HG03469 (cell line): Measurements from ENCODE around the gene OAF.

Experiments
- ATAC-seq: cut with Tn5 transposase; IDR thresholded peaks from one replicate; pipeline ENCODE4 v1.9.1; 2021; ENCODE audit warnings: mild to moderate bottlenecking, moderate library complexity, moderate number of reproducible peaks; ENCODE audit not compliant: unreplicated experiment

The OAF gene

DNA sequence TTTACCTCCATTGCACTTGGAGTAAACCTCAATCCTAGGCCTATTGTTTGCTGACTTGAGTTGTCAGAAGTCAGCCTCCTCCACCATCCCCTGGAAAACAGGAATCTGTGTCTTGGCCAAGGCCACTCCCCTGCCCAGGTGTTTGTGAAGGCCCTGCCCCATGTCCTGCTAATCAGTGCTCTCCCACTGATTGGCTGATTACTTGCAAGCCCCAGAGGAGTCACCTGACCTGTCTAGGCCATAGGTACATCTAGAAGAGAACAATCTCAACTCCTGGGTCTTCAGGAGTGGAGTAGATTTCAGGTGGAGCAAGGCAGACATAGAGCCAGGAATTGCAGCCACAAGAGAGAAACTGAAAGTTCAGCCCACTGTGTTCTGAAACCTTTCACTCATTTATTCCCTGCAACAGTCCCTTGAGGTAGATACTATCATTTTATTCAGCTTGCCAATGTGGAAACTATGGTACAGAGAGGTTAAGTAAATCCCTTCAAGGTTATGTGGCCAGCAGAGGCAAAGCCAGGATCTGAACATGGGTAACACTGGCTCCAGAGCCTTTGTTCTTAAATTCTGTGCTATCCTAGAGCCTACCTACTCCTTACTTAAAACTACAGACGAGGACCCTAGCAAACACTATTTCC is 10.4 kb downstream of the OAF start:
- ATAC-seq, result no peak

DNA sequence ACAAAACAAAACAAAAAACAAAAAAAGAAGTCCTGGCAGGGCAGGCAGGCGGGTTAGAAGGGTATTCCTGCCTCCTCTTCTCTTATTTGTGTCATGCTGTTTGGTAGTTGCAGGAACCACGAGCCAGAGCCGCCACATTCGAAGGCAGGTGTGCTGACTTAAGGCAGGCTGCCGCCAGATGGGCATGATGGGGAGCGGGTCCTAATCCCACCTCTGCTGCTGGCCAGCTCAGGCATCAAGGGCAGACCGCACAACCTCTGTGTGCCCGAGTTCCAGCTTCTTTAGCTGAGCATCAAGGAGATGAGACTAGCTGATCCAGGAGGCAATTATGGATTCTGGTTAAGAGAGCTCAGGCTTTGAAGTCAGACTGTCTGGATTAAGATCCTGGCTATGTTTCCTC is 12.1 kb downstream of the OAF start:
- ATAC-seq, result no peak

DNA sequence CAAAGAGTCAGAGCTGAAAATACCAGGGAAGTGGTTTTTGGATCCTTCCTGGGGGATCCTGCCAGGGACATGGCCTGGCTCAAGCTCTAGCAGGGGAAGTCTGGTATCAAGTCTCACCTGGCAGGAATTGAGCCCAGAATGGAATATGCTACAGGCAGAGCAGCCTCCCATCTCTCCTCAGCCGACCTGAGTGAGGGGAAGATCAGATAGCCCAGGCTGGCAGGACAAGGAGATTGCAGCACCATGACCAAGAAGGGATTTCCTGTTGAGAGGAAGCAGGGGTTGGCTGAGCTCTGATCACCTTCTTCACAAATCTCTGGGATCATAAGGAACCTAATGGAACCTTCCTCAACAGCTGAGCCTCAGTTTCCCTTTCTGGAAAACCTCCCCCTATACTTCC is 13.0 kb downstream of the OAF start:
- ATAC-seq, result no peak

DNA sequence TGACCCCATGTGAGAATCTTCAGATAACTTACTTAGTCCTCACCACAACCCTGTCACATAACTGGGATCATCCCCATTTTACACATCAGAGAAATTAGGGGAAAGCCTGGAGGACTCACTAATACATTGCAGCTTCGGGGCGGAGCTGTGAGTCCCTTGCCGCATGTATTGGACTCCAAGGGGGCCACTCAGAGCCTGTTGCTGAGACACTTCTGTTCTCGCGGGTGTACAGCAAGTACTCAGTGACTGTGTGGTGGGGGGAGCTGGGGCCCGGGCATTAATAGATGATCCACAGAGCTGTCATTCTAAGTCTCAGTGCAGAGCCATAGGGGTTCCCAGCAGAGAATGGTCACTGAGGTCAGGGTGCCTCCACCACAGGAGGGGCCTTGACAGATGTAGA is 13.5 kb downstream of the OAF start:
- ATAC-seq, result no peak

DNA sequence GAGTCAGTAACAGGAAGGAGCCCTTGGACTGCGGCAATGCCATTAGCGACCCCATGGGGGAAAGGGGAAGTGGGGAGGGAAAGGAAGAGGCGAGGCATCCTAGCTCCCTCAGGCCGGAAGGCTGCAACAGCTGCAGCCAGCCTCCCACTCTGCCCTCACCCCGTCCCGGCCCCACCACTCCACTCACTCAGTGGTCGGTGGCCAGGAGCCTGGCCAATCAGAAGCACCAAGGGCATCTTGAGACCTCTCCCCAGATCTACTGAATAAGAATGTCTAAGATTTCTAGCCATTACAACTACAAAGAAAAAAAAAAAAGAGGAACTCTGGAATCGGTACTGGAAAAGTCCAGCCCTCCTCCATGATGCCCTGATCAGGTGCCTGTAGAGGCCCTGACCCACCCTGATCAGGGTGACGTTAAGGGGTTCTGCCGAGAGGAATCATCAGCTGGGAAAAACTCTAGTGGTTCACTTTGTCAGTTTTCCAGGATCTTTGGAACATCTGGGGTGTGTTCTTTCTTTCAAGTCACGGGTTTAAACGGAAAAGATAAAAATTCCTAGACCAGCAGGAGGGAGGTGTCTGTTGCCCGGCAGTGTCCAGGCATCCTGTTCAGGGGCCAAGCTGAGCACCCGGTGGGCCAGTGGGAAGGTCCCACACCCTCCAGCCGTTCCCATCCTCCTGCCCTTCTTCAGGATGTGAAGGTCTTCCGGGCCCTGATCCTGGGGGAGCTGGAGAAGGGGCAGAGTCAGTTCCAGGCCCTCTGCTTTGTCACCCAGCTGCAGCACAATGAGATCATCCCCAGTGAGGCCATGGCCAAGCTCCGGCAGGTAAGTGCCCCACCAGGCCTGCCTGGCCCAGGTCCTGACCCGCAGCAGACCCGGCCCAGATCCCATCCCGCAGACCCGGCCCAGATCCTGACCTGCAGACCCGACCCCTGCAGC is 14.4 kb downstream of the OAF start:
- ATAC-seq, result no peak

DNA sequence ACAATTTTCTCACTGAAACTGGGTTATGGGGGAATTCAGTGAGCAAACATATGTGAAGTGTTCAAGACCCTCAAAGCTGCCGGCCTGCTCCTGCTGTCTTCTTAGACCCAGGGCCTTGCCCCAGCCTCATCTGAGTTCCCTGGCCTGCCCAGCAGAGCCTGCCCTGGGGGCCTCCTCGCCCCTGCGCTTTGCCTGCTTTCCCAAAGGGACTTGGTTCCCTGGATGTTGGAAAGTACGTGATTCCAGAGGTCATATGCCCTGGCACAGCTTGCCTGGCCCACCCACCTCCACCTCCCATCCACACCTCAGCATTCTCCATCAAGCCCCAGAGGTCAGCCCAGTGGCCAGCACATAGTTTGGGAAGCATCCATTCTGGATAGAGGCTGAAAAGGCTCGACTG is 15.4 kb downstream of the OAF start:
- no peak for ATAC-seq

DNA sequence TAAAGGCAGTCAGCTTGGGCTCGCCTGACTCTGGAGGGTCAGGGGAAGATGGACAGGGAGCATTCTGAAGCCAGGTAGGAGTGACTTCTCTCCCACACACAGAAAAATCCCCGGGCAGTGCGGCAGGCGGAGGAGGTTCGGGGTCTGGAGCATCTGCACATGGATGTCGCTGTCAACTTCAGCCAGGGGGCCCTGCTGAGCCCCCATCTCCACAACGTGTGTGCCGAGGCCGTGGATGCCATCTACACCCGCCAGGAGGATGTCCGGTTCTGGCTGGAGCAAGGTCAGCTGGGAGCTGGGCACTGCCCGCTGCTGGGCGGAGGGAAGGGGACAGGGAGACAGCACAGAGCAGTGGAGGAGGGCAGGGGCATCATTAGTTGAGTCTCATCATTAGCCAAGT is 15.9 kb downstream of the OAF start:
- no peak for ATAC-seq

DNA sequence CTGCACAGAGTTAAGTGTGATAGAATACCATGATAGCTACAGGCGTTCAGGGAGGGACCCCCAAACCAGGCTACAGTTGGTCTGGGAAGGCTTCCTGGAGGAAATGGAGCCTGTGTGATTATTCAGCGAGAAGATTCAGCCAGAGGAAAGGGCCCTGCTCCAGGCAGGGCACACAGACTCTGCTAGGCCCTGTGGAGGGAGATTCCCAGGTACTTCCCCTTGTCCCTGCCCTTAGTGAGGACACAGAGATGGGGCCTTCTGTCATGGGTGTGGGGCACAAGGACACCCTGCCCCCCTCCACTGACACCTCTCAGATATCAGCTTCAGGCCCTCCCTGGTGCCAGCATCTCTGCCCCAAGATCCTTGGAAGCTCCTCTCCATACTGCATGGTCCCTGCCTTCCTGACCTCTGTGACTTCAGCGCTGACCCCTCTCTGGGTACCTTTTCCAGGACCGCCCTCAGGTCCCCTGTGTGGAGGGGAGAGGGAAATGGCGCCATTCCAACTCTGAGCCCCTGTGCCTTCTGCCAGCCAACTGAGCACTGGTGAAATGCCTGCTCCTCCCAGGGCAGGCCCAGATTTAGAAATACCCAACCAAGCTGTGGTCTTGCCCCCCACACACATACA is 16.5 kb downstream of the OAF start:
- no peak for ATAC-seq

DNA sequence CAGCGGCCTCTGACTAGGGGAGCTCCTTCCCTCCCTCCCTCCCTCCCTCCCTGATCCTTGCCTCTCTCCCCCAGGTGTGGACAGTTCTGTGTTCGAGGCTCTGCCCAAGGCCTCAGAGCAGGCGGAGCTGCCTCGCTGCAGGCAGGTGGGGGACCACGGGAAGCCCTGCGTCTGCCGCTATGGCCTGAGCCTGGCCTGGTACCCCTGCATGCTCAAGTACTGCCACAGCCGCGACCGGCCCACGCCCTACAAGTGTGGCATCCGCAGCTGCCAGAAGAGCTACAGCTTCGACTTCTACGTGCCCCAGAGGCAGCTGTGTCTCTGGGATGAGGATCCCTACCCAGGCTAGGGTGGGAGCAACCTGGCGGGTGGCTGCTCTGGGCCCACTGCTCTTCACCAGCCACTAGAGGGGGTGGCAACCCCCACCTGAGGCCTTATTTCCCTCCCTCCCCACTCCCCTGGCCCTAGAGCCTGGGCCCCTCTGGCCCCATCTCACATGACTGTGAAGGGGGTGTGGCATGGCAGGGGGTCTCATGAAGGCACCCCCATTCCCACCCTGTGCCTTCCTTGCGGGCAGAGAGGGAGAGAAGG is 18.1 kb downstream of the OAF start:
- no peak for ATAC-seq

DNA sequence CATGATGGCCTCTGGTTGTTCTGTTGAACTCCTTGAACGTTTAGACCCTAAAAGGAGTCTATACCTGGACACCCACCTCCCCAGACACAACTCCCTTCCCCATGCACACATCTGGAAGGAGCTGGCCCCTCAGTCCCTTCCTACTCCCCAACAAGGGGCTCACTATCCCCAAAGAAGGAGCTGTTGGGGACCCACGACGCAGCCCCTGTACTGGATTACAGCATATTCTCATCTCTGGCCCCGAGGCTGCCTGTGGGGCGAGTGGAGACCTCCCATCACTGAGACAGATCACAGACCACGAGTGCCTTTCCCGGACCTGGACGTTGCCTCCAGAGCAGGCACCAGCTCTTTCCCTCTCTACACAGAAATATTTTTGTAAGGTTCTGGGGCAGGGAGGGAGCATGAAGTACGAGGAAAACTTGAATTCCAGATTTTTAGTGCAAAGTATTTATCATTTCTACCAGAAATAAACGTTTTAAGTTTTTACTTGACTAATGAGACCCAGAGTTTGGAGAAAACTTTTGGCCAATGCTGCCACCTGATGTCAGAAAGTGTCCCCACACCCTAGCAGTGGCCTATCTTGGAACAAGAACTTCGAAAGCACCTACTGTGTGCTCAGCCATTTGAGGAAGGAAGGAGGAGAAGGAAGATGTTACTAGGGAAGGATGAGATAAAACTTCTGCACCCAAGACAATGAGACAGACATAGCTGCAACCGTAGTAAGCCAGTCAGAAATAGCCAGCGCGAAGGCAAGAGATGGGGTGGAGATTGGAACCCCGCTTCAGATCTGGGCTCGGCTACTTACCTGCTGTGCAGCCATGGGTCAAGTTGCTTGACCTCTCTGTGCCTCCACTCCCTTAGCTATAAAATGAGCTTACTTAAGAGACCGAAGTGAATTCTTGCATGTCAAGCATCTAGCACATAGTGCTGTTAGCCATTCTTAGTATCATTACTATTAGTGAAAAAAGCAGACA is 18.9 kb downstream of the OAF start:
- ATAC-seq, result no peak

DNA sequence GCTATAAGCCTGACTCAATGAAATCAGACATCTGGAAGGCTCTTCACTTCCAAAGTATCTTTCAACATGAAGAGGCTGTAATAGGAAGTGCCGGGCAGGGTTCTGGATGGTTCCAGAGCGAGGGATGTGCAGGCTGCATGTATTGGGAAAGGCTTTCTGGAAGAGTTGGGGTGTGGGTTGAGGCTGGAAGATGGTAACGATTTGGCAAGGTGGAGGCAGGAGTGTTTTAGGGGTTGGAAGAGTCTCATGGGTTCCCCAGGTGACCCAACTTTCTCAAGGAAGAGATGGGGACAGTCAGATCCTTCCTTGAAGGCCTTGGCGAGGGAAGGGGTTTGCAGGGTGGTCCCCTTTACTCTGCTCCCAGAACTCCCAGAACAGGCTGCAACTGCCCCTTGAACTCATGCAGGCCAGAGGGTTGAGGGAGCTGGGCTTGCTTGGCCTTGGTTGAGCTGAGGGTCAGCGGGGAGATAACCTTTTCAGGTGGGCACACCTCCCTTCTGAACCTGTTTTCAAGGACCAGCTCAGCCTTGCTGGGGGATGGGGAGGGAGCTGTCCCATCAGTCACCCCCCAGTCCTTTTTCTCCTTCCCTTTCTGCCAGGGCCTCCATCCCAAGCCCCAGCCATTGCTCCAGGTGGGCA is 19.7 kb downstream of the OAF start:
- ATAC-seq, result no peak

DNA sequence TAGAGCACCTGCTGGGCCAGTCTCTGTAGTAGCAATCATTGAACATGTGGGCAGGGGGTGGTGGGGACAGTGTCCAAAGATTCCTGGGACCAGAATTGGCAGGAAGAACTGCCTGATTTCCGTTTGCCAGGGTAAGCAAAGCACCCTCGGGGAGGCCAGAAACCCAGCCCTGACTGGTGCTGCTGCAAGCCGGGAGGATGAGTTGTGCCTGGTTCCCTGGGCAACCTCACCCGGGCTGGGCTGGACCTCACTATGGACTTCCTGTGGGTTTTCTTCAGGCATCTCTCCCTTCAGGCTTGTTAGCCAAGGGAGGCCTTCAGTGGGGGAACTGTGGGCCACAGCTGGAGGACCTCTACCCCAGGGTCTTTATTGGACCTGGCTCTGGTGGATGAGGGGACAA is 21.1 kb downstream of the OAF start:
- no peak for ATAC-seq

DNA sequence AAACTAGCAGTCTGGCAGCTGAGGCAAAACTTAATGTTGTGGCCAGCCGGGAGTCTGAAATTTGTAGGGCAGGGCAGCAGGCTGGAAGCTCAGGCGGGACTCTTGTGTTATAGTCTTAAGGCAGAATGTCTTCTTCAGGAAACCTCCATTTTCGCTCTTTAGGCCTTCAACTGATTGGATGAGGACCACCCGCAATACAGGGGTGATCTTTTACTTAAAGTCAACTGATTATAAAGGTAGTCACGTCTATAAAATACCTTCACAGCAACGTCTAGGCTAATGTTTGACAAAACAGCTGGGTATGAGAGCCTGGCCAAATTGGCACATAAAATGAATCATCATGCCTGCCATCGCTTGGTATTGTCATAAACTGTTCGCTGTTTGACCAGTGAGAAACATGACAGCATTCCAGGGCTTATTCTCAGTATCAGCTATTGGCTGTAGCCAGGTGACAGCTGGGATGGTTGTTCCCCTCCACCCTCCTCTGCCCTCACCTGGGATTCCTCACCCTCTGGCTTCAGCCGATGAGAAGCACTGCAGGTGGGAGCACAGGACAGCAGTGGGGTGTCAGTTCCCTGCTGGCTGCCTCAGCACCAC is 22.5 kb downstream of the OAF start:
- ATAC-seq, result no peak

DNA sequence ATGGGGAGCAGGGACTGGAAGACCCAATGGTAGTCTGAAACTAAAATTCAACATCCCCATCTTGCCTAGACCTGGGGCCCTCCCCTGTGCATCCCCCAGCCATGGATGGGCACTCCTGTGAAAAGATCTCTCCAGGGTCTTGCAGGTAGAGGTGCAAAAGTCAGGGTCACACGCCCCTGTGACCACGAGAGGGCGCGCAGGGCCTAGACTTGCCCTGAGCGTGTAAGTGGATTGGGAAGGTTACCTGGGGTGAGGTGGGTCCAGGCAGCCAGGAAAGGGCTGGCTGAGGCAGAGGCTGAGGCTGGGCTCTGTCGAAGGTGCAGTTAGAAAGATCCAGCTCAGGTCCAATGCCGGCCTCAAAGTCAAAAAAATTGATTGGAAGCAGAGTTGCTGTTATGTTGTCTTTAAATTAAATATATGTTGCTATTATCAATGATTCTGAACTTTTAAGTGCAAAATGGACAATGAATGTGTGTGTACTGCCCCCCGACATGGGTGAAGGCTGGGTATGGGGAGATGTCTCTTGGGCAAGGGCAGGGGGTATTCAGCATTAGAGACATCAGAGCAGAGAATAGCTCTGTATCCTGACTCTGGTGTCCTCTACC is 24.3 kb downstream of the OAF start:
- ATAC-seq, result no peak

DNA sequence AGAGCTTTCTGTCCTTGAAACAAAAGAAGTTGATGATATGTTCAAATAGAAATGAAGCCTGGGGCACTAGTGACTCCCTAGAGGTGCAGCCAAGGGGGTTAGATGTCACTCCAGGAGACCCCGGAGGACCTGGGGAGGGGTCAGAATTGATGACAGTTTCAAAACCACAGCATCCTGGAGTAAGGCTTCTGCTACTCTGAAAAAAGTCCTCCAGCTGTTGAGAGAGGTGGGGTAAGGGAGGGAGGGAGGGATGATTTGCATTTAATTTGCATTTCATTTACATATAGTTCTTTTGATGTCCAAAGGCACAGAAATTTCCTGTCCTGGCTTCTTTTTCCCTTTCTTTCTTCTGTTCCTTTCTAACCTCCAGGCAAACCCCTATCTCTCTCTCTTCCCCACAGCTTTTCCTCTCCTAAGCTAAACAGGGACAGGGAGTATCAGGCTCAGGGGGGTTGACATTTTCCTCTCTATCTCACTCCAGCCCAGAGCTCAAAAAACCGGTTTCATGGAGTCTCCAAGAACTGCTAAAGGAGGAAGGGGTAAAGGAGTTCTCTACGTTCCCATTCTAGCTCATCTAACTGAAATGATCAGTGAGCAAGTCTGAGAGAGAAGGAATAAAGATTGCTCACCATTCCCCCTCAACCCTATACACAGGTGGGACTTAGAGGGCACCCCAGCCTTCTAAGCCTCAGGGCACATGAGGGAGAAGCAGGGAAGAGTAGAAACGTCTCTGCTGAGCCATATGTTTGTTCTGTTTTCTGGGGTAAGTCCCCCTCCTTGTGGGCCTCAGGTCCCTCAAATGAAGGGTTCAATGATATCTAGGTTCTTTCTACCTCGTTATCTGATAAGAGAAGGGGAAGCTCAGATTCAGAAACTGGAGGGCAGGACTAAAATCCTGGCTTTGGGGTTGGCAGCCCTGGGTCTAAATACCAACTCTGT is 25.6 kb downstream of the OAF start:
- ATAC-seq, result no peak

DNA sequence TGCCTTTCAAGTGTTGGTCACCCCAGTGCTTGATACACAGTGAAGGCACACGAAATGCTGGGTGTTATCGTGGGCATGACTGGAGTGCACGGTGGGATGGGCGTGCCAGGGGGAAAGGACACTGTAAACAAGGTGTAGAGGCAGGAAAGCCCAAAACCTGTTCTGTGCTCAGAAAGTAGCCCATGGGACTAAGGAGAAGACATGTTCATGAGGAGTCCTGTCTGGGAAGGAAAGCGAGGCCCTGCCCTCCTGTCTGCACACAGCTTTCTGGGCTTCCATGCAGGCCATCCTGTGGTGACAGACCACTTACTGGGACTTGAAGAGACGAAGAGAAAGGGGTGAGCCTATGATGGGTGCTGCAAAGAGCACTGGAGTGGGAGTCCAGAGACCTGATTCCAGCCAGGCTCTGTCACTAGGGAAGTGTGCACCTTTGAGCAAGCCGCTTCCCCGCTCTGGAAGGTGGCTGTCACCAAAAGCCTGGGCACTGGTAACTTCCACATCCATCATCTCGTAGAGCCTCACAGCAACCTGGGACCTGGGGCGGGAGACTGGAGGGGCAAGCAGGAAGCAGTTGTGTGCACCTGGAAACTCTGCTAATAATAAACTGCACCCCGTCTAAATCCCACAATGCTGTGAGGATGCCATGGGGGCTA is 28.3 kb downstream of the OAF start:
- no peak for ATAC-seq
